ENCODE measurements around the gene ANKRD17.

Gene ANKRD17

GRCh38 chr4:73090738-73091137 lies 167.9 kb downstream of the ANKRD17 start:
- TF ChIP-seq CTCF (IDR thresholded peaks at IDR 0.05; ENCODE audit: low read depth, low read length) (no peak), MYC (IDR thresholded peaks at IDR 0.05; ENCODE audit: low read depth, low read length) (no peak), POLR2A (IDR thresholded peaks at IDR 0.05; ENCODE audit: extremely low read depth, insufficient read length) (no peak), MAX (IDR thresholded peaks at IDR 0.05; ENCODE audit: low read depth, low read length) (no peak)
- no peak overlapping the region for H3K4me3 ChIP-seq (ENCODE audit: low read depth, low read length)
- no peak for DNase-seq (ENCODE audit: low read depth)

GRCh38 chr4:73087871-73088270 lies 170.7 kb downstream of the ANKRD17 start:
- no peak for TF ChIP-seq MYC (IDR thresholded peaks at IDR 0.05; ENCODE audit: low read depth, low read length)
- no peak for TF ChIP-seq MAX (IDR thresholded peaks at IDR 0.05; ENCODE audit: low read depth, low read length)
- TF ChIP-seq CTCF (IDR thresholded peaks at IDR 0.05; ENCODE audit: low read depth, low read length) = no peak
- no peak for TF ChIP-seq POLR2A (IDR thresholded peaks at IDR 0.05; ENCODE audit: extremely low read depth, insufficient read length)
- H3K4me3 ChIP-seq (ENCODE audit: low read depth, low read length) = no peak overlapping the region
- no peak for DNase-seq (ENCODE audit: low read depth)

GRCh38 chr4:73086095-73086868 lies 172.3 kb downstream of the ANKRD17 start:
- no peak for DNase-seq (ENCODE audit: low read depth)
- no peak for TF ChIP-seq CTCF (IDR thresholded peaks at IDR 0.05; ENCODE audit: low read depth, low read length)
- no peak for TF ChIP-seq MYC (IDR thresholded peaks at IDR 0.05; ENCODE audit: low read depth, low read length)
- no peak for TF ChIP-seq POLR2A (IDR thresholded peaks at IDR 0.05; ENCODE audit: extremely low read depth, insufficient read length)
- no peak for TF ChIP-seq MAX (IDR thresholded peaks at IDR 0.05; ENCODE audit: low read depth, low read length)
- H3K4me3 ChIP-seq (ENCODE audit: low read depth, low read length) = no peak overlapping the region

- H3K4me3 ChIP-seq (ENCODE audit: low read depth, low read length) = no peak overlapping the region
- DNase-seq (ENCODE audit: low read depth) = no peak
- TF ChIP-seq MAX (IDR thresholded peaks at IDR 0.05; ENCODE audit: low read depth, low read length) (no peak), POLR2A (IDR thresholded peaks at IDR 0.05; ENCODE audit: extremely low read depth, insufficient read length) (no peak)
Observed at GRCh38 chr4:73080789-73081188, 177.8 kb downstream of the ANKRD17 start.

GRCh38 chr4:73075832-73076231 lies 182.8 kb downstream of the ANKRD17 start:
- TF ChIP-seq MYC (IDR thresholded peaks at IDR 0.05; ENCODE audit: low read depth, low read length) = no peak
- TF ChIP-seq POLR2A (IDR thresholded peaks at IDR 0.05; ENCODE audit: extremely low read depth, insufficient read length) = no peak
- no peak for TF ChIP-seq MAX (IDR thresholded peaks at IDR 0.05; ENCODE audit: low read depth, low read length)
- TF ChIP-seq CTCF (IDR thresholded peaks at IDR 0.05; ENCODE audit: low read depth, low read length) = no peak
- H3K4me3 ChIP-seq (ENCODE audit: low read depth, low read length) = no peak overlapping the region
- DNase-seq (ENCODE audit: low read depth) = no peak

GRCh38 chr4:73070074-73070390 lies 188.6 kb downstream of the ANKRD17 start:
- H3K4me3 ChIP-seq (ENCODE audit: low read depth, low read length) = peak overlapping the region; percentile 64
- TF ChIP-seq MYC (IDR thresholded peaks at IDR 0.05; ENCODE audit: low read depth, low read length) (no peak), MAX (IDR thresholded peaks at IDR 0.05; ENCODE audit: low read depth, low read length) (peak; percentile 31; the same call in 1 of the 2 replicates), POLR2A (IDR thresholded peaks at IDR 0.05; ENCODE audit: extremely low read depth, insufficient read length) (no peak)
- no peak for DNase-seq (ENCODE audit: low read depth)
